AG09309 (cell line): ENCODE measurements around the gene SOX6.

Experiments used
- DNase-seq: peaks from one replicate; pipeline ENCODE4 v3.0.0-alpha.2; 2010; ENCODE audit warnings: low read depth
- H3K4me3 ChIP-seq: 2 replicates; pipeline ENCODE4 v1.5.1; 2011; ENCODE audit warnings: mild to moderate bottlenecking, low read depth, low read length, moderate library complexity; ENCODE audit not compliant: control insufficient read depth
- TF ChIP-seq, protein P1 (sequence below): IDR thresholded peaks from 2 replicates; pipeline ENCODE4 v1.5.1; 2011; ENCODE audit warnings: mild to moderate bottlenecking, low read depth, low read length, inconsistent platforms; ENCODE audit not compliant: insufficient read depth, control insufficient read depth; ENCODE audit errors: missing control alignments

SOX6 gene

DNA sequence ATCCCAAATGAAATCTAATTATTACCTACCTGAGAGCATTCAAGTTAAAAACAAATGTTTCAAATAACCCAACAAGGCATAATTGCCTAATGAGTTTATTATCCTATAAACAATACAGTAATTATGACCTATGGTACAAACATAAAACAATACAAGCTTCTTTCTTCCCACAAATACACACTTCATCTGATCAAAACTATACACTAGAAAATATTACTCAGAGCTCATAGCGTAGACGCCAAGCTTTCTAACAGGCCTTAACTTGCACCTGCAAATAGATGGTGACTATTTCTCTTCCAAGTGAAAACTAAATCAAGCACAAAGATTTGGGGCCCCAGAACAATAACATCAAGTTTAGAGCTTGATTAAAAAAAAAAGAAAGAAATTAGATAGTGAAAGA lies 78.1 kb downstream of the SOX6 start:
- TF ChIP-seq, protein P1, sequence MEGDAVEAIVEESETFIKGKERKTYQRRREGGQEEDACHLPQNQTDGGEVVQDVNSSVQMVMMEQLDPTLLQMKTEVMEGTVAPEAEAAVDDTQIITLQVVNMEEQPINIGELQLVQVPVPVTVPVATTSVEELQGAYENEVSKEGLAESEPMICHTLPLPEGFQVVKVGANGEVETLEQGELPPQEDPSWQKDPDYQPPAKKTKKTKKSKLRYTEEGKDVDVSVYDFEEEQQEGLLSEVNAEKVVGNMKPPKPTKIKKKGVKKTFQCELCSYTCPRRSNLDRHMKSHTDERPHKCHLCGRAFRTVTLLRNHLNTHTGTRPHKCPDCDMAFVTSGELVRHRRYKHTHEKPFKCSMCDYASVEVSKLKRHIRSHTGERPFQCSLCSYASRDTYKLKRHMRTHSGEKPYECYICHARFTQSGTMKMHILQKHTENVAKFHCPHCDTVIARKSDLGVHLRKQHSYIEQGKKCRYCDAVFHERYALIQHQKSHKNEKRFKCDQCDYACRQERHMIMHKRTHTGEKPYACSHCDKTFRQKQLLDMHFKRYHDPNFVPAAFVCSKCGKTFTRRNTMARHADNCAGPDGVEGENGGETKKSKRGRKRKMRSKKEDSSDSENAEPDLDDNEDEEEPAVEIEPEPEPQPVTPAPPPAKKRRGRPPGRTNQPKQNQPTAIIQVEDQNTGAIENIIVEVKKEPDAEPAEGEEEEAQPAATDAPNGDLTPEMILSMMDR = no peak
- no peak overlapping the region for H3K4me3 ChIP-seq
- DNase-seq = no peak

DNA sequence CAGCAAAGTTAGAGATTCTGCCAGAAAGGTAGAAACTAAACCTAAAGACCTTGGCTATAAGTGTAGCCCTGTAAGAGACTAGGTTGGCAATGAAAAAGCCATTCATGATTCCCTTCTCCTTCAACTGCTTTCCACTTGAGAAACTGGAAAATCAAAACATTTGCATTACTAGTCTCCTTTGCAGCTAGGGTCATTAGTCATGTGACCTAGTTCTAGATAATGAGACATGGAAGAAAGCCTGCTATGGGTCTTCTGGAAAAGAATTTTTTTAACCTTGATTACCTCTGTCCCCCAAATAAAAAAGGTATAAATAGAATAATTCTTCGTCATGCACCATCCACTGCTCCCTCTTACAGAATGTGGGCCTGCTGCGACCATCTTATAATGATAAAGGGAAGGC lies 80.1 kb downstream of the SOX6 start:
- DNase-seq = no peak
- H3K4me3 ChIP-seq = no peak overlapping the region
- TF ChIP-seq, protein P1 = no peak

DNA sequence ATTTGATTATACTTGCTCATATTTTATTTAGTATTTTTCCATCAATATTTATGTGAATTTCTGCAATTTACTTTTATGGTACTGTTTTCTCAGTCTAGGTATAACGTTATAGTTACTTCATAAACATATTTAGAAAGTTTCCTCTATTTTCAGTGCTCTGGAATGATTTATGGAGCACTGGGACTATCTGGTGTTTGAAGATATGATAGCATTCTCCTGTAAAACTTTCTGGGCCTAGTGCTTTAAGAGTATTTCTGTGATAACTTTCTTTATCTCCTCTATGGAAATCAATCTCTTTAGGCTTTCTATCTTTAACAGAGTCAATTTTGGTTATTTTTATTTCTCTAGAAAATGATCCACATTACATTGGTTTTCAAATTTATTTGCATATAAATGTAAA lies 85.1 kb downstream of the SOX6 start:
- TF ChIP-seq, protein P1 = no peak
- no peak overlapping the region for H3K4me3 ChIP-seq
- no peak for DNase-seq

DNA sequence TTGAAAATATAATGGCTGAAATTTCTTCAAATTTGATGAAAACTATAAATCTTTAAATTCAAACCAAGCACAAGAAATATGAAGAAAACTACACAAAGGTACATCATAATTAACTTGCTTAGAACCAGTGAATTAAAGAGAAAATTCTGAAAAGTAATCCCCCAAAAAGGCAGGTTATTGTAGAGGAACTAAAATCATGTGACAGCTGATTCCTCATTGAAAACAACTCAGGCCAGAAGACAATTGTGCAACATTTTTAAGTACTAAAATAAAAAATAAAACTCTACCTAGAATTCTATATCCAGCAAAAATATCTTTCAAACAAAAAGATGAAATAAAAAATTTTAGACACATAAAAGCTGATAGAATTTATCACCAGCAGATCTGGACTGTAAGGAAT lies 90.3 kb downstream of the SOX6 start:
- no peak overlapping the region for H3K4me3 ChIP-seq
- TF ChIP-seq, protein P1 = no peak
- DNase-seq = no peak

GRCh38 chr11:16265022-16265421 lies 91.3 kb downstream of the SOX6 start:
- H3K4me3 ChIP-seq = no peak overlapping the region
- TF ChIP-seq, protein P1 = no peak
- DNase-seq = no peak

GRCh38 chr11:16262645-16262955 lies 93.7 kb downstream of the SOX6 start:
- TF ChIP-seq, protein P1 = no peak
- DNase-seq = no peak
- H3K4me3 ChIP-seq = no peak overlapping the region
